Loucy (cell line): ENCODE measurements around the gene FSTL4.
A peak's percentile ranks its signal among the peaks of the same experiment; 100 is the strongest.

Experiments used
- H2AFZ ChIP-seq: fragments of 200-600 bp; sonication (generic); 2 replicates; pipeline ENCODE4 v1.6.0; 2016; ENCODE audit warnings: antibody characterized with exemption, mild to moderate bottlenecking, low read length, moderate library complexity
- H3F3A ChIP-seq: fragments of 200-600 bp; 2 replicates; pipeline ENCODE4 v1.6.0; 2016; ENCODE audit warnings: antibody characterized with exemption, low read depth, mild to moderate bottlenecking
- H3K27me3 ChIP-seq: fragments of 200-600 bp; sonication (generic); 2 replicates; pipeline ENCODE4 v1.6.1; 2014; ENCODE audit warnings: low read length, mild to moderate bottlenecking; ENCODE audit not compliant: insufficient read depth, poor library complexity, severe bottlenecking
- H3K36me3 ChIP-seq: fragments of 200-600 bp; sonication (generic); 2 replicates; pipeline ENCODE4 v1.6.1; 2016; ENCODE audit warnings: low read length; ENCODE audit not compliant: insufficient read depth
- H3K4me1 ChIP-seq: fragments of 200-600 bp; sonication (generic); 2 replicates; pipeline ENCODE4 v1.5.1; 2014; ENCODE audit warnings: low read length, mild to moderate bottlenecking; ENCODE audit not compliant: insufficient read depth, poor library complexity, severe bottlenecking
- H3K4me2 ChIP-seq: fragments of 200-600 bp; sonication (generic); 2 replicates; pipeline ENCODE4 v1.6.0; 2014; ENCODE audit warnings: antibody characterized with exemption, low read length, low read depth, mild to moderate bottlenecking; ENCODE audit not compliant: poor library complexity, severe bottlenecking
- H3K4me3 ChIP-seq: fragments of 200-600 bp; sonication (generic); 2 replicates; pipeline ENCODE4 v1.5.1; 2014; ENCODE audit warnings: low read length, mild to moderate bottlenecking, mixed read lengths; ENCODE audit not compliant: poor library complexity, severe bottlenecking
- H3K79me2 ChIP-seq: fragments of 200-600 bp; sonication (generic); 2 replicates; pipeline ENCODE4 v1.6.1; 2014; ENCODE audit warnings: low read length; ENCODE audit not compliant: insufficient read depth
- H3K9ac ChIP-seq: fragments of 200-600 bp; sonication (generic); 2 replicates; pipeline ENCODE4 v1.6.0; 2014; ENCODE audit warnings: mild to moderate bottlenecking, low read depth, low read length, moderate library complexity; ENCODE audit not compliant: poor library complexity, severe bottlenecking
- H3K9me2 ChIP-seq: fragments of 200-600 bp; sonication (generic); replicated peaks from 2 replicates; pipeline ENCODE4 v1.6.1; 2016; ENCODE audit warnings: low read depth, low read length, mixed read lengths
- H3K9me3 ChIP-seq: fragments of 200-600 bp; sonication (generic); 2 replicates; pipeline ENCODE4 v1.6.1; 2014; ENCODE audit warnings: mild to moderate bottlenecking, antibody characterized with exemption, low read length, low read depth; ENCODE audit not compliant: insufficient read depth
- H4K20me1 ChIP-seq: fragments of 200-600 bp; sonication (generic); 2 replicates; pipeline ENCODE4 v1.6.0; 2014; ENCODE audit warnings: antibody characterized with exemption, low read length, mild to moderate bottlenecking; ENCODE audit not compliant: insufficient read depth, poor library complexity, severe bottlenecking
- EZH2phosphoT487 ChIP-seq: fragments of 200-600 bp; IDR thresholded peaks from 2 replicates; pipeline ENCODE4 v1.6.1; 2018; ENCODE audit warnings: antibody characterized with exemption, mild to moderate bottlenecking, moderate library complexity, borderline replicate concordance
- TF ChIP-seq, protein P1 (sequence below): fragments of 200-600 bp; sonication (generic); conservative IDR thresholded peaks from 2 replicates; pipeline ENCODE4 v1.5.1; 2014; ENCODE audit warnings: mild to moderate bottlenecking, antibody characterized with exemption, low read length

FSTL4 gene

DNA sequence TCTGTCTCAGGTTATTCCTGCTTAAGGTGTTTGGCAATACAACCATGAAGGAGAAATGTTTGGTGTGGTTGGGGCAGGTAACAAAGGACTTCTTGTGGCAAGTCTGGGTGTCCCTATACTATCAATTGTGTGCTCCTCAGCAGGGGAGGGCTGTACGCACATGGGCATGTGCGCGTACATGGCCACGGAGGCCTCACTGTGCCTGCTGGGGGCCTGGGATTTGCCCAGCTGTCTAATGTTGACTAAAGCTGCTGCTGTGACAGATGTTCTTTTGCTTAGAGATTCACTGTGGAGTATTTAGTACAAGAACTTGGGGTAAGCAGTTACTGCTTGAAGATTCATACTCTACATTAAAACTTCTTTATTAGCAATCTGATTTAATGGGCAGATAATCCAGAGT, 463.0 kb downstream of the FSTL4 start:
- H3K9me2 ChIP-seq = no peaks in the 10 kb centered on the region
- H3K4me1 ChIP-seq = peaks cover 11% of the 10 kb centered on the region
- H2AFZ ChIP-seq = no peak overlapping the region
- H3K79me2 ChIP-seq = no peaks in the 10 kb centered on the region
- no peak overlapping the region for H3K4me2 ChIP-seq
- H3K9me3 ChIP-seq = no peaks in the 10 kb centered on the region
- H3K27me3 ChIP-seq = no peaks in the 10 kb centered on the region
- no peaks in the 10 kb centered on the region for H4K20me1 ChIP-seq
- H3F3A ChIP-seq = no peaks in the 10 kb centered on the region
- H3K9ac ChIP-seq = no peak overlapping the region
- H3K36me3 ChIP-seq = no peaks in the 10 kb centered on the region
- H3K4me3 ChIP-seq = no peak overlapping the region
- TF ChIP-seq EZH2phosphoT487 = no peak
- TF ChIP-seq, protein P1, sequence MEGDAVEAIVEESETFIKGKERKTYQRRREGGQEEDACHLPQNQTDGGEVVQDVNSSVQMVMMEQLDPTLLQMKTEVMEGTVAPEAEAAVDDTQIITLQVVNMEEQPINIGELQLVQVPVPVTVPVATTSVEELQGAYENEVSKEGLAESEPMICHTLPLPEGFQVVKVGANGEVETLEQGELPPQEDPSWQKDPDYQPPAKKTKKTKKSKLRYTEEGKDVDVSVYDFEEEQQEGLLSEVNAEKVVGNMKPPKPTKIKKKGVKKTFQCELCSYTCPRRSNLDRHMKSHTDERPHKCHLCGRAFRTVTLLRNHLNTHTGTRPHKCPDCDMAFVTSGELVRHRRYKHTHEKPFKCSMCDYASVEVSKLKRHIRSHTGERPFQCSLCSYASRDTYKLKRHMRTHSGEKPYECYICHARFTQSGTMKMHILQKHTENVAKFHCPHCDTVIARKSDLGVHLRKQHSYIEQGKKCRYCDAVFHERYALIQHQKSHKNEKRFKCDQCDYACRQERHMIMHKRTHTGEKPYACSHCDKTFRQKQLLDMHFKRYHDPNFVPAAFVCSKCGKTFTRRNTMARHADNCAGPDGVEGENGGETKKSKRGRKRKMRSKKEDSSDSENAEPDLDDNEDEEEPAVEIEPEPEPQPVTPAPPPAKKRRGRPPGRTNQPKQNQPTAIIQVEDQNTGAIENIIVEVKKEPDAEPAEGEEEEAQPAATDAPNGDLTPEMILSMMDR = no peak

DNA sequence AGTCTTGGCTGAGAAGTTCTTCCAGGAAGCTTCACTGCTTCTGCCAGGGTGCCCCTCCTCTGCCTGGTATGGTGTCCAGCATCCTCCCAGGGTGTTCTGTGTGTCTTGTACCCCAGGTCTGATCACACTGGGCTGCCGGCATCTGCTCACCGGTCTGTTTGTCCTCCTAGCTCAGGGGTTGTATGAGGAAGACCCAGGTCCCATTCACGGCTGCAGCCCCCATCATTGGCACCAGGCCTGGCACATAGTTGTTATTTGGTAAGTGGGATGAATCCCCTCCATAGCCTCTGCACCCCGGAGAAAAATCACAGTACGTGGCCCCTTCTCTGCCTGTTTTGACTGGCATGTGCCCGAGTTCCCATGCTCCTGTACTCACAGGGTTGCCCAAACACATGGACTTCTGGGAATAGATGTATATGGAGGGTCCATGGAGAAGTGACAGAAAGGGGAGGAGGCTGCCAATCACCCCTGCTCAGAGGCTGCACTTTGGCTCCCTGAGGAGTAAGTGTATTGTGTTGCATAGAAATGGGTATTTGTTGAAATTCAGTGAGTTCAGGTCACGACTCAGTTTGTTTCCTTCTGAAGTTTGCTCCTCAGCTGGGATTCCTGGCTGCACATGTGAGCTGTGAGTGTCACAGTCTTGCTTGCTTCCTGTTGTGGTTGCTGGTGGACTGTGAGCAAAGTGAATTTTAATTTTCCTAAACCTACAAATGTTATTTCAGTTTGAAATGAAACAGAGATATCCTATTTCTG, 464.4 kb downstream of the FSTL4 start:
- Histone ChIP-seq H3K9me2 (no peaks in the 10 kb centered on the region), H3K79me2 (no peaks in the 10 kb centered on the region), H3K9ac (no peak overlapping the region), H3K9me3 (no peaks in the 10 kb centered on the region), H3K4me2 (no peak overlapping the region), H2AFZ (0 out of 2 replicates have a peak overlapping the region, but pooled peaks have one; percentile 60), H4K20me1 (no peaks in the 10 kb centered on the region), H3K36me3 (no peaks in the 10 kb centered on the region), H3K4me3 (no peak overlapping the region), H3K4me1 (peaks cover 11% of the 10 kb centered on the region), H3F3A (no peaks in the 10 kb centered on the region), H3K27me3 (no peaks in the 10 kb centered on the region)
- TF ChIP-seq, protein P1 = no peak

DNA sequence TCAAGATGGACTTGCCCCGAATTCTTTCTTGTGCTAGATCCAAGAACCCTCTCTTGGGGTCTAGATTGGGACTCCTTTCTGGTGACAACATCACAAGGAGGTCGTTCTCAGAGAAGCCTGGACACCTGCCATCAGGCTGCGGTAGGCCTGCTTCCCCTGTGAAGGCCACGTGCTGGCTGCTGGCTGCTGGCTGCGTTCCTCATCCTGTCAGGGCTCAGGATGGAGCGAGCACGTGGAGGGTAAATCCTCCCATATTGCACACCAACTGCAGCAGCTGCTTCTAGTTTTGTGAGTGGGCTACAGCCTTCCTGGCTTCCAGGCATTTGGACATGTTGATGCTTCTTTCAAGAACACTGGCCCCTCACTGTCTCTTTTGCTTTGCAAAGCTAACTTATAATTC, 464.9 kb downstream of the FSTL4 start:
- Histone ChIP-seq H3K9me3 (no peaks in the 10 kb centered on the region), H4K20me1 (no peaks in the 10 kb centered on the region), H3K9ac (no peak overlapping the region), H3K4me2 (no peak overlapping the region), H3K4me1 (peaks cover 11% of the 10 kb centered on the region), H2AFZ (no peak overlapping the region), H3K36me3 (no peaks in the 10 kb centered on the region), H3F3A (no peaks in the 10 kb centered on the region), H3K27me3 (no peaks in the 10 kb centered on the region), H3K9me2 (no peaks in the 10 kb centered on the region), H3K79me2 (no peaks in the 10 kb centered on the region), H3K4me3 (no peak overlapping the region)
- TF ChIP-seq, protein P1 = no peak
- no peak for TF ChIP-seq EZH2phosphoT487
